Measurements from ENCODE around the gene IGSF9B. TPM values are rescaled to one million over a fixed set of nuclear protein-coding genes. Genes with fewer than 3 reads are reported as not detected.

IGSF9B gene
- total RNA-seq, 1 experiment from 2014 or later, result 5.6 TPM

GRCh38 chr11:133940034-133940433 lies 16.7 kb downstream of the IGSF9B start:
- DNase-seq (ENCODE audit: low spot score), result no peak

GRCh38 chr11:133939558-133939957 lies 17.2 kb downstream of the IGSF9B start:
- DNase-seq (ENCODE audit: low spot score), result no peak

- no peak for DNase-seq (ENCODE audit: low spot score)
These were observed 18.6 kb downstream of the IGSF9B start for GRCh38 chr11:133938166-133938565.

- DNase-seq (ENCODE audit: low spot score), result no peak
These were observed 19.3 kb downstream of the IGSF9B start for GRCh38 chr11:133937468-133937867.

- no peak for DNase-seq (ENCODE audit: low spot score)
These were observed 19.8 kb downstream of the IGSF9B start for GRCh38 chr11:133937015-133937414.

- no peak for DNase-seq (ENCODE audit: low spot score)
These were observed 20.2 kb downstream of the IGSF9B start for GRCh38 chr11:133936592-133936991.

GRCh38 chr11:133936136-133936535 lies 20.6 kb downstream of the IGSF9B start:
- DNase-seq (ENCODE audit: low spot score), result no peak

- DNase-seq (ENCODE audit: low spot score), result no peak
These were observed 21.2 kb downstream of the IGSF9B start for GRCh38 chr11:133935551-133935910.

GRCh38 chr11:133934599-133935550 lies 21.9 kb downstream of the IGSF9B start:
- DNase-seq (ENCODE audit: low spot score), result peak; percentile 89

- no peak for DNase-seq (ENCODE audit: low spot score)
These were observed 22.7 kb downstream of the IGSF9B start for GRCh38 chr11:133934096-133934495.

GRCh38 chr11:133931449-133932060 lies 25.2 kb downstream of the IGSF9B start:
- DNase-seq (ENCODE audit: low spot score), result no peak

GRCh38 chr11:133930767-133931448 lies 25.9 kb downstream of the IGSF9B start:
- no peak for DNase-seq (ENCODE audit: low spot score)

- DNase-seq (ENCODE audit: low spot score), result no peak
These were observed 26.6 kb downstream of the IGSF9B start for GRCh38 chr11:133930053-133930766.

- no peak for DNase-seq (ENCODE audit: low spot score)
These were observed 27.2 kb downstream of the IGSF9B start for GRCh38 chr11:133929401-133930052.

GRCh38 chr11:133928628-133929059 lies 28.1 kb downstream of the IGSF9B start:
- peak; percentile 74 for DNase-seq (ENCODE audit: low spot score)

GRCh38 chr11:133927690-133928627 lies 28.8 kb downstream of the IGSF9B start:
- peak; percentile 94 for DNase-seq (ENCODE audit: low spot score)

- DNase-seq (ENCODE audit: low spot score), result no peak
These were observed 30.1 kb downstream of the IGSF9B start for GRCh38 chr11:133926466-133927246.

GRCh38 chr11:133925756-133926155 lies 31.0 kb downstream of the IGSF9B start:
- no peak for DNase-seq (ENCODE audit: low spot score)

- no peak for DNase-seq (ENCODE audit: low spot score)
These were observed 32.1 kb downstream of the IGSF9B start for GRCh38 chr11:133924661-133925060.
